NCI-H774 (cell line): Measurements from ENCODE around the gene LRRC37A3.
A peak's percentile ranks its signal among the peaks of the same experiment; 100 is the strongest.
"Not testable (repeated sequence)": the region's sequence is repeated elsewhere in the genome, so short reads cannot be mapped to it uniquely, and the experiment has no call there.

Experiments
- DNase-seq: peaks from one replicate; lab custom pipeline; 2025; lab: John Stamatoyannopoulos, UW

Gene LRRC37A3

DNA sequence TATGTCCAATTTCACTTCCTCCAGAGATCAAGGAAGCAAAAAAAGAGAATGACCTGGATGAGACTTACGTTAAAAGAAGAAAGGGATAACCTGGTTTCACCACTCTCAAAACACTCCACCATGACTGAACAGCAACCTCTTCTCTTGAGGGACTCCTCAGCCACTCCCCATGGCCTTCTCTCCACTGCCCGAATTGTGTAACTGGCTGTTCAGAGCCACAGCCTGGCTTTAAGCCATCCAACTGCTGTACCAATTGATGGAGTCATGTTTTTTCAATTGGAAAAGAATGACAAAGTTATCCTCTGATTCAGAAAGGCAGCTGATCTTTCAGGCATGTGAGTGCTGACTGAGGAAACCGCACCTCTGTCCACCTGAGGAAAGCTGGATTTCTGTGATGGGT is 85.2 kb downstream of the LRRC37A3 start:
- not testable (repeated sequence) for DNase-seq

- not testable (repeated sequence) for DNase-seq
These were observed 88.6 kb downstream of the LRRC37A3 start for GRCh38 chr17:64830631-64831040.

DNA sequence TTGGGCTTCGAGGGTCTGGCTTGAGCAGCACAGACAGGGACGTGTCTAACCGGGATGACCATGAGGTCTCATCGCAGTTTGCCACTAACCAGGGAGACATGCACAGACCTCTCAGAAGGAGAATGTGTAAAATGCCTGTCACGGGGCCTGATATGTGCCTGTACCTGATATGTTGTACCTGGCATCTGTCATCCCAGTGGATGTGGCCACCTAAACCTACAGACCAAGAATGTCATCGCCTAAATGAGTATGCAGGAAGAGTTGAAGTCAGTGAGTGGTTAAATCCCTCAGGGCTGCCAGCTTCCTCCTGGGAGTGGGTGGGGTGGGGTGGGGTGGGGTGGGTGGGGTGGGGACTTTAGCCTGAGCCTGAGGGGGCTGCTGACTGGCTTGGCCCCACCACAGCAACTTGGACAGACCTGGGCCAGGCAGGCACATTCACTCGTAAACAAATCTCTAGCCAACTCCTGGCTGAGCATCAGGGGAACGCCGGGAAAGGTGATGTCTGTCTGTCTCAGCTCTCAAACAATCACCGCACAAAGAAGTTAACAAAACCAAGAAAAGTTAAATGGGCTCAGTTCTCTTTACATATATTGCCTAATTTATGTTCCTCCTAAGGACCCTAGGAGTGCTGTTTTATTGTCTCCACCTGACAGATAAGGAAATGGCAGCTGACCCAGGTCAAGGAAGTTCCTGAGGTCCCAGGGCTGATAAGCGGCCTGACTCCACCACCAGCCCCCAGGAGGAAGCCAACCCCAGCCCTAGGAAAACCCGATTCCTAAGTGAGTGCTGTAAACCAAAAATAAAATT is 89.3 kb downstream of the LRRC37A3 start:
- DNase-seq, result not testable (repeated sequence)

- not testable (repeated sequence) for DNase-seq
These were observed 90.2 kb downstream of the LRRC37A3 start for GRCh38 chr17:64829068-64829467.

- DNase-seq, result not testable (repeated sequence)
These were observed 100.4 kb downstream of the LRRC37A3 start for GRCh38 chr17:64818904-64819303.

GRCh38 chr17:64815833-64816198 is 103.5 kb downstream of the LRRC37A3 start:
- DNase-seq, result not testable (repeated sequence)

DNA sequence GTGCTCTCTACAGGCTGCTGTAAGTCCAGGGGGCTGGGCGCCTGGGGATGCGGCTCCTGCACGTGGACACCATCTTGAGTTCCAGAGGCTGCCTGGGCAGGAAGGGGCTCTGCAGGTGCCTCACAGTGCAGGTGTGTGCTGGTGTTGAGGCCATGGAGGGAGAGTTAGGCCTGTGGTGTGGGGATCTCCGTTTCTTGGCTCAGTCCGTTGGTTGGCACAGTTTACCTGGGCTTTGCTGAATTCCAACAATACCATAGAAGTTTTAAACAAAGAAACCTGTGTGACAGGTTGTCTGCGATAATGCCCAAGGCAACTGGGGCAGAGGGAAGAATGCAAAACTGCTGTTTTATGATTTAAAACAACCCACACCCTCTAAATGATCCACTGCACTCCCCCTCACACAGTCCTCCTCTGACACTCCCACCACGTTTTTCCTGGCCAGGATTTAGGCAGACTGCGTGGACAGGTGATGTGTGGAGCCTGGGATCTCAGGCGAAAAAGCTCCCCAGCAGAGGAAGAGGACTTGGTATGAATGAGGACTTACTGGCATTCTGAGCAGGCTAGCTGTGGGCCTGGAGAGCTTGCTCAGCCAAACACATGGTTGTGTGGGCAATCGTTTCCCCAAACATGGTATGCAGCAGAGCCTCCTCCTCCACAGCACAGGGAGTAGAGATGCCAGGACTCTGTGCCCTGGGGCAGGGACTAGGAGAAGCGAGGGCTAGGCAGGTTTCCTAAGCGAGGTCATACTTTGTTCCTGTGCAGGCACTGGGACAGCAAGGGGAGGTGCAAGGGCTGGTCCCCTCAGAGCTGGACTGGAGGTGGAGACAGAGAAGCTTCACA is 104.1 kb downstream of the LRRC37A3 start:
- DNase-seq, result not testable (repeated sequence)

- peak; percentile 57 for DNase-seq
These were observed 110.9 kb downstream of the LRRC37A3 start for GRCh38 chr17:64808178-64808977.
